ENCODE results near the gene DBNL. TPM values are rescaled to one million over a fixed set of nuclear protein-coding genes. Genes with fewer than 3 reads are reported as not detected.
A peak's percentile ranks its signal among the peaks of the same experiment; 100 is the strongest.

DBNL gene
- total and polyA plus RNA-seq, 3 donors from 2014 or later, result 50.0 to 72.7 (median 61.4) TPM

DNA sequence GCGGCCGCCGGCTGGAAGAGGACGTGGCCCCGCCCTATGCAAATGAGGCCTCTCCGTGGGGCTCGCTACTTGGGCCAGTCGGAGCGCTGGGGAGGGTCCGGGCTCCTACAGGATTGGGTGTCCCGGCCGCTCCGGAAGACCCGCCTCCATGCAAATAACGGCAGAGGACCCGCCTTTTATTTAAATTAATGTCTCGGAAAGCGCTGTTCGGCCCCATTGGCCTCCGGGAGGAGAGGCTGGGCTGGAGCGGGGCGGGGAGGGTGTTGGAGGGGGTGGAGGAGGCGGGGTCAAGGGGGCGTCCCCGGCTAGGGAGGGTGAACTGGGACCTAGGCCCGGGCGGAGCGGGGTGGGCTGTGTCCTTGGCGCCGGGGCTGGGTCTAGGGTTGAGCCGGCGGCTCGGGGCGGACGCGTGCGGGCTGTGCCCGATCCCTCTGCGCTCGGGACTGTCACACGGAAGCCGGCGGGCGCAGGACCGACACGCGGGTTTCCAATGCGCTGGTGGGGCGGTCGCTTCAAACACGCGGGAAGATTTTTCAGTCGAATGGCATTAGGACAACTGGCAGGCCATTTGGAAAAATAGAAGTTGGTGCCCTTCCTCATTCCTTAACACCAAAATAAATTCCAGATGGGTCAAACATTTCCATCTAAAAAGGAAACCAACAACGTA, 38.2 kb downstream of the DBNL start:
- intact Hi-C loops (cut with DNase I; ENCODE audit: low total_unique reads), result no loop called here
- peak; percentile 100 for DNase-seq
- Histone ChIP-seq H3K27ac (peak overlapping the region; percentile 56 to 92), H3K36me3 (ENCODE audit: low read depth, missing control alignments) (no peaks in the 10 kb centered on the region), H3K9me3 (no peaks in the 10 kb centered on the region), H3K4me1 (peaks cover 18% of the 10 kb centered on the region), H3K4me3 (peak overlapping the region; percentile 80 to 95), H3K27me3 (no peaks in the 10 kb centered on the region)
- TF ChIP-seq, protein P1, sequence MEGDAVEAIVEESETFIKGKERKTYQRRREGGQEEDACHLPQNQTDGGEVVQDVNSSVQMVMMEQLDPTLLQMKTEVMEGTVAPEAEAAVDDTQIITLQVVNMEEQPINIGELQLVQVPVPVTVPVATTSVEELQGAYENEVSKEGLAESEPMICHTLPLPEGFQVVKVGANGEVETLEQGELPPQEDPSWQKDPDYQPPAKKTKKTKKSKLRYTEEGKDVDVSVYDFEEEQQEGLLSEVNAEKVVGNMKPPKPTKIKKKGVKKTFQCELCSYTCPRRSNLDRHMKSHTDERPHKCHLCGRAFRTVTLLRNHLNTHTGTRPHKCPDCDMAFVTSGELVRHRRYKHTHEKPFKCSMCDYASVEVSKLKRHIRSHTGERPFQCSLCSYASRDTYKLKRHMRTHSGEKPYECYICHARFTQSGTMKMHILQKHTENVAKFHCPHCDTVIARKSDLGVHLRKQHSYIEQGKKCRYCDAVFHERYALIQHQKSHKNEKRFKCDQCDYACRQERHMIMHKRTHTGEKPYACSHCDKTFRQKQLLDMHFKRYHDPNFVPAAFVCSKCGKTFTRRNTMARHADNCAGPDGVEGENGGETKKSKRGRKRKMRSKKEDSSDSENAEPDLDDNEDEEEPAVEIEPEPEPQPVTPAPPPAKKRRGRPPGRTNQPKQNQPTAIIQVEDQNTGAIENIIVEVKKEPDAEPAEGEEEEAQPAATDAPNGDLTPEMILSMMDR (IDR thresholded peaks at IDR 0.05), result no peak
- no peak for TF ChIP-seq POLR2A (IDR thresholded peaks at IDR 0.05)
- WGBS, 2 donors, result 0% methylated on average over 29 to 54 of the region's 54 CpGs

DNA sequence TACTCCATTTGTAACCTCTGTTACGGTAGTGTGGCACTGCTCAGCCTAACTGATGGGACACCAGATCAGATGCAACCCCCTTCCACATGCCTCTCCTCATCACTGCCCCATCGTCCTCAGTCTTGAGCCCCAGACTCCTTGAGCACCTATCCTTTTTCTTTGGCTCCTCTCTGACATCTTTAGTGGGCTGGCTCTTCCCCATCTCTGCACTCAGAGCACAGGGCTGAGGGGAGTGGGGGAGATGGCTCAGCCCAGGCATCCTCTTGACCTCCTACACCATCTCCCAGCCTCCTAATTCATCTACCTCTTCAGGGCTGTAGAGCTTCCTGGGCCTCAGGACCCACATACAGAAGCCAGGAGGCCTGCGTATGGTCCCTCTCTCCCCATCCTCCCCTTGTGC, 39.3 kb downstream of the DBNL start:
- Histone ChIP-seq H3K9me3 (no peaks in the 10 kb centered on the region), H3K4me3 (no peak overlapping the region), H3K36me3 (ENCODE audit: low read depth, missing control alignments) (no peaks in the 10 kb centered on the region), H3K27ac (peak overlapping the region in 1 of 2 donors; percentile 64), H3K4me1 (peaks cover 27% of the 10 kb centered on the region), H3K27me3 (no peaks in the 10 kb centered on the region)
- no peak for DNase-seq
- intact Hi-C loops (cut with DNase I; ENCODE audit: low total_unique reads), result no loop called here
- TF ChIP-seq, protein P1 (IDR thresholded peaks at IDR 0.05), result no peak
- TF ChIP-seq POLR2A (IDR thresholded peaks at IDR 0.05), result no peak
- WGBS, 2 donors, result 81 to 90% methylated on average over 3 of the region's 3 CpGs

DNA sequence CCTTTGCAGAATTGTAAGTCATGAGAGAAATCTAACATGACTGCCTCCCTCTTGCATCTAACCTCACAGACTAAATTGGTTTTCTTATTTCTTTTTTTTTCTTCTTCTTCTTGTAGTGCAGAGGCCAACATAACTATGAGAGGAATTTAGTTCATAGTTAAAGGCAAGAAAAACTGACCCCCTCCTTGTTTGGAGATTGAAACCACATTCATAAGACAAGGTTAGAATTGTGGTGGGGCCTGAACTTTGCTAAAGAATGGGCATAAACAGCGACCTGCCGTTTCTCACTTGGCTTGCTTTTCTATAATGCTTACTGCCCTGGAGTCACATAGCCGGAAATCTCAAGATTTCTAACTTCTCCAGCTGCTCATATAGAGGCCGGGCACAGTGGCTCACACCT, 40.2 kb downstream of the DBNL start:
- no peaks in the 10 kb centered on the region for H3K27me3 ChIP-seq
- H3K4me1 ChIP-seq, result peaks cover 27% of the 10 kb centered on the region
- peak overlapping the region in 1 of 2 donors; percentile 64 for H3K27ac ChIP-seq
- no peak overlapping the region for H3K4me3 ChIP-seq
- 60 to 65% methylated on average over 4 of the region's 4 CpGs for WGBS, 2 donors
- no peak for TF ChIP-seq POLR2A (IDR thresholded peaks at IDR 0.05)
- TF ChIP-seq, protein P1 (IDR thresholded peaks at IDR 0.05), result no peak
- H3K36me3 ChIP-seq (ENCODE audit: low read depth, missing control alignments), result no peaks in the 10 kb centered on the region
- no peak for DNase-seq
- no peaks in the 10 kb centered on the region for H3K9me3 ChIP-seq
- intact Hi-C loops (cut with DNase I; ENCODE audit: low total_unique reads), result no loop called here

DNA sequence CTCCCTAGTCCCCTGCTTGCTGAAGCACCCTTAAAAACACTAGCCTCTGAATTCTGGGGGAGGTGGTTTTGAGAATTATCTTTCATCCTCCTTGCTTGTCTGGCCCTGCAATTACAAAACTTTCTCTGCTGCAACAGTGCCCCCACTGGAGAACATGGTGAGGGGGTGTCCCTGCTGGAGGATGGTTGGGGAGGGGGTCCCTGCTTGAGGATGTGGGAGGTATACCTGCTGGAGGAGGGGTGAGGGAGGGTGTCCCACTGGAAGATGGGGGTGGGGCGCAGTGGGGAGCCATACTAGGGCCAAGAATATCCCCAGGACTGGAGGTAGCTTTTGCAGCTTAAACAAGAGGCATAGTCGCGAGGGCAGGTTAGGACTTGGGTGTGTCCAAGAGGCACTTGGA, 41.0 kb downstream of the DBNL start:
- H3K4me3 ChIP-seq, result no peak overlapping the region
- intact Hi-C loops (cut with DNase I; ENCODE audit: low total_unique reads), result no loop called here
- H3K27ac ChIP-seq, result peak overlapping the region in 1 of 2 donors; percentile 82
- no peaks in the 10 kb centered on the region for H3K27me3 ChIP-seq
- no peaks in the 10 kb centered on the region for H3K36me3 ChIP-seq (ENCODE audit: low read depth, missing control alignments)
- WGBS, 2 donors, result 88 to 95% methylated on average over 3 of the region's 3 CpGs
- DNase-seq, result no peak
- TF ChIP-seq, protein P1 (IDR thresholded peaks at IDR 0.05), result no peak
- TF ChIP-seq POLR2A (IDR thresholded peaks at IDR 0.05), result no peak
- H3K9me3 ChIP-seq, result no peaks in the 10 kb centered on the region
- peaks cover 26% of the 10 kb centered on the region for H3K4me1 ChIP-seq

DNA sequence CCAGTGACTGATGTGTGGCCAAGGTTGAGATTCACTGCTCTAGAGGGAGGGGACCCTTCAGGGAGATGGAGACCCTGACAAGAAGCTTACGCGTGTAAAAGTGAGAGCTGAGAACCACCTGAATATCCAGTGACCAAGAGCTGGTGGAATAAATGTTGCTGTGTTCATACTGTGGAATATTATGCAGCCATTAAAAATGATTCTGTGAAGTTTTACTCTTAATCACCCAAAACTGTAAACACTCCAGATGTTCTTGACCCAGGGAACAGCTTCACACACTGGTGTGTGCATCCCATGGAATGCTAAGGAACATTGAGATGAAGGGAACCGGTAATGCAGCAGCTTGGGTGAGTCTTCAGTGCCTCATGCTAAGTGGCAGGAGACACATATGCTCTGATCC, 42.1 kb downstream of the DBNL start:
- H3K4me3 ChIP-seq, result no peak overlapping the region
- H3K4me1 ChIP-seq, result peaks cover 23% of the 10 kb centered on the region
- TF ChIP-seq, protein P1 (IDR thresholded peaks at IDR 0.05), result no peak
- TF ChIP-seq POLR2A (IDR thresholded peaks at IDR 0.05), result no peak
- WGBS, 2 donors, result 94 to 97% methylated on average over 3 of the region's 3 CpGs
- no peaks in the 10 kb centered on the region for H3K36me3 ChIP-seq (ENCODE audit: low read depth, missing control alignments)
- no peak for DNase-seq
- intact Hi-C loops (cut with DNase I; ENCODE audit: low total_unique reads), result no loop called here
- no peaks in the 10 kb centered on the region for H3K27me3 ChIP-seq
- H3K27ac ChIP-seq, result peak overlapping the region in 1 of 2 donors; percentile 82
- H3K9me3 ChIP-seq, result no peaks in the 10 kb centered on the region

Measured in testis (tissue), 3 donors.